ENCODE results near the gene CDC42EP4. TPM values are rescaled to one million over a fixed set of nuclear protein-coding genes. Genes with fewer than 3 reads are reported as not detected.

Gene CDC42EP4
- total and polyA plus RNA-seq, 4 donors: 15.7 to 31.0 (median 28.0) TPM

DNA sequence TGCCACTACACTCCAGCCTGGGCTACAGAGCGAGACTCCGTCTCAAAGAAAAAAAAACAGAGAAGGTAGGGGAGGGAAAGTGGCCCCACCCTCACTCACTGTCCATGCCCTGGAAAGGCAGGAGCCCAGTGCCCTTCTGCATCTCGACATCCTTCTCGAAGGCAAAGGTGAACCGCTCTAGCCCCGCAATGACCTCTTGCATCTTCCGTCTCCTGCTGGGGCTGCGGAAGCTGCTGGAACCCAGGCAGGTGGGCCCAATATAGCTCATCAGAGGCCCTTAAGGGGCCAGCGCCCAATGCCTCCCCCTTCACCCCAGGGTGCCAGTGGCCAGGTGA, 50.2 kb downstream of the CDC42EP4 start, which contains the start of gene CPSF4L:
Gene CPSF4L, minus strand, starts transcription at position 264 of the 335 bp plus-strand sequence. Its CDS starts 62 bp downstream, at position 202.
- WGBS: 92% methylated on average over 9 of the region's 9 CpGs
- H3K4me3 ChIP-seq (ENCODE audit: low read depth in 1 of 3, low read length in 3 of 3): peak within 1 kb of the TSS in 1 of 3 donors; percentile 34
- H3K4me1 ChIP-seq (ENCODE audit: control insufficient read depth in 4 of 4, insufficient read depth in 4 of 4, low read length in 3 of 4): peaks cover 2 to 11% (median 9%) of the 10 kb centered on the region in 4 donors
- H3K36me3 ChIP-seq (ENCODE audit: control insufficient read depth in 4 of 4, insufficient read depth in 3 of 4, low read depth in 1 of 4, low read length in 3 of 4): no peaks in the 10 kb centered on the region
- TF ChIP-seq GABPA (IDR thresholded peaks at IDR 0.05 in 1 of 2, conservative IDR thresholded peaks at IDR 0.05 in 1 of 2) (no peak), HNF4G (IDR thresholded peaks at IDR 0.05) (no peak), EGR1 (IDR thresholded peaks at IDR 0.05; ENCODE audit: low read depth in 2 of 2) (no peak), FOXA1 (IDR thresholded peaks at IDR 0.05) (no peak), FOXA2 (IDR thresholded peaks at IDR 0.05) (no peak), NR2F2 (IDR thresholded peaks at IDR 0.05) (no peak), HNF4A (conservative IDR thresholded peaks at IDR 0.05) (no peak), RXRA (IDR thresholded peaks at IDR 0.05) (no peak), SP1 (IDR thresholded peaks at IDR 0.05) (no peak), JUND (IDR thresholded peaks at IDR 0.05) (no peak)
- TF ChIP-seq, protein P1, sequence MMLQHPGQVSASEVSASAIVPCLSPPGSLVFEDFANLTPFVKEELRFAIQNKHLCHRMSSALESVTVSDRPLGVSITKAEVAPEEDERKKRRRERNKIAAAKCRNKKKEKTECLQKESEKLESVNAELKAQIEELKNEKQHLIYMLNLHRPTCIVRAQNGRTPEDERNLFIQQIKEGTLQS (IDR thresholded peaks at IDR 0.05): no peak
- TF ChIP-seq, protein P2, sequence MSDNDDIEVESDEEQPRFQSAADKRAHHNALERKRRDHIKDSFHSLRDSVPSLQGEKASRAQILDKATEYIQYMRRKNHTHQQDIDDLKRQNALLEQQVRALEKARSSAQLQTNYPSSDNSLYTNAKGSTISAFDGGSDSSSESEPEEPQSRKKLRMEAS (IDR thresholded peaks at IDR 0.05): no peak
- TF ChIP-seq, protein P3, sequence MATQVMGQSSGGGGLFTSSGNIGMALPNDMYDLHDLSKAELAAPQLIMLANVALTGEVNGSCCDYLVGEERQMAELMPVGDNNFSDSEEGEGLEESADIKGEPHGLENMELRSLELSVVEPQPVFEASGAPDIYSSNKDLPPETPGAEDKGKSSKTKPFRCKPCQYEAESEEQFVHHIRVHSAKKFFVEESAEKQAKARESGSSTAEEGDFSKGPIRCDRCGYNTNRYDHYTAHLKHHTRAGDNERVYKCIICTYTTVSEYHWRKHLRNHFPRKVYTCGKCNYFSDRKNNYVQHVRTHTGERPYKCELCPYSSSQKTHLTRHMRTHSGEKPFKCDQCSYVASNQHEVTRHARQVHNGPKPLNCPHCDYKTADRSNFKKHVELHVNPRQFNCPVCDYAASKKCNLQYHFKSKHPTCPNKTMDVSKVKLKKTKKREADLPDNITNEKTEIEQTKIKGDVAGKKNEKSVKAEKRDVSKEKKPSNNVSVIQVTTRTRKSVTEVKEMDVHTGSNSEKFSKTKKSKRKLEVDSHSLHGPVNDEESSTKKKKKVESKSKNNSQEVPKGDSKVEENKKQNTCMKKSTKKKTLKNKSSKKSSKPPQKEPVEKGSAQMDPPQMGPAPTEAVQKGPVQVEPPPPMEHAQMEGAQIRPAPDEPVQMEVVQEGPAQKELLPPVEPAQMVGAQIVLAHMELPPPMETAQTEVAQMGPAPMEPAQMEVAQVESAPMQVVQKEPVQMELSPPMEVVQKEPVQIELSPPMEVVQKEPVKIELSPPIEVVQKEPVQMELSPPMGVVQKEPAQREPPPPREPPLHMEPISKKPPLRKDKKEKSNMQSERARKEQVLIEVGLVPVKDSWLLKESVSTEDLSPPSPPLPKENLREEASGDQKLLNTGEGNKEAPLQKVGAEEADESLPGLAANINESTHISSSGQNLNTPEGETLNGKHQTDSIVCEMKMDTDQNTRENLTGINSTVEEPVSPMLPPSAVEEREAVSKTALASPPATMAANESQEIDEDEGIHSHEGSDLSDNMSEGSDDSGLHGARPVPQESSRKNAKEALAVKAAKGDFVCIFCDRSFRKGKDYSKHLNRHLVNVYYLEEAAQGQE (IDR thresholded peaks at IDR 0.05): no peak
- TF ChIP-seq, protein P4, sequence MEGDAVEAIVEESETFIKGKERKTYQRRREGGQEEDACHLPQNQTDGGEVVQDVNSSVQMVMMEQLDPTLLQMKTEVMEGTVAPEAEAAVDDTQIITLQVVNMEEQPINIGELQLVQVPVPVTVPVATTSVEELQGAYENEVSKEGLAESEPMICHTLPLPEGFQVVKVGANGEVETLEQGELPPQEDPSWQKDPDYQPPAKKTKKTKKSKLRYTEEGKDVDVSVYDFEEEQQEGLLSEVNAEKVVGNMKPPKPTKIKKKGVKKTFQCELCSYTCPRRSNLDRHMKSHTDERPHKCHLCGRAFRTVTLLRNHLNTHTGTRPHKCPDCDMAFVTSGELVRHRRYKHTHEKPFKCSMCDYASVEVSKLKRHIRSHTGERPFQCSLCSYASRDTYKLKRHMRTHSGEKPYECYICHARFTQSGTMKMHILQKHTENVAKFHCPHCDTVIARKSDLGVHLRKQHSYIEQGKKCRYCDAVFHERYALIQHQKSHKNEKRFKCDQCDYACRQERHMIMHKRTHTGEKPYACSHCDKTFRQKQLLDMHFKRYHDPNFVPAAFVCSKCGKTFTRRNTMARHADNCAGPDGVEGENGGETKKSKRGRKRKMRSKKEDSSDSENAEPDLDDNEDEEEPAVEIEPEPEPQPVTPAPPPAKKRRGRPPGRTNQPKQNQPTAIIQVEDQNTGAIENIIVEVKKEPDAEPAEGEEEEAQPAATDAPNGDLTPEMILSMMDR (IDR thresholded peaks at IDR 0.05; ENCODE audit: low read depth, low read length, missing input control): no peak
- H3K27me3 ChIP-seq (ENCODE audit: control insufficient read depth in 4 of 4, insufficient read depth in 4 of 4, low read length in 3 of 4): no peaks in the 10 kb centered on the region
- H3K9me3 ChIP-seq (ENCODE audit: control insufficient read depth in 4 of 4, low read length in 3 of 4): no peaks in the 10 kb centered on the region
- peak within 1 kb of the TSS; percentile 61 to 77 for H3K27ac ChIP-seq (ENCODE audit: low read depth in 1 of 2, low read length in 2 of 2)
- no peak for DNase-seq (ENCODE audit: low spot score)
- no peak within 1 kb of the TSS for H3K9ac ChIP-seq (ENCODE audit: low read depth in 1 of 2, low read length in 2 of 2)

DNA sequence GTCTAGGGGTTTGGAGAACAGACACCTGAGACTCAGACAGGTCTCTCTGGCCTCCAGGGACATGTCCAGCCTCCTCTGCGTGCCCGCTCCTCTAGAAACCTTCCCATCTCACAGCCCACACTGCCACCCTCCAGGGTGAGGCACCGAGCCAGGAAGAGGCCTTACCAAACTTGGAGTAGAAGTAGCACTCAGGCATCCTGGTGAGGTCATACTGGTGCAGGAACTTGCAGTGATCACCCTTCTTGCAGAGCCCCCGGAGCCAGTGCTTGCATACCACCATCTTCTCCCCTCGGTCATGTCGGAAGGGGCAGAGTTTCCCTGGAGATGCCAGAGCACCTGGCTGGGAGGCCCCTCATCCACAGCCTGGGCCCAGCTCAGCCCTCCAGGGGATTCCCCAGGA, 54.3 kb downstream of the CDC42EP4 start:
- Histone ChIP-seq H3K4me1 (ENCODE audit: control insufficient read depth in 4 of 4, insufficient read depth in 4 of 4, low read length in 3 of 4) (peaks cover under 1 to 9% (median 6%) of the 10 kb centered on the region in 4 donors), H3K9ac (ENCODE audit: low read depth in 1 of 2, low read length in 2 of 2) (no peak overlapping the region), H3K36me3 (ENCODE audit: control insufficient read depth in 4 of 4, insufficient read depth in 3 of 4, low read depth in 1 of 4, low read length in 3 of 4) (no peaks in the 10 kb centered on the region), H3K9me3 (ENCODE audit: control insufficient read depth in 4 of 4, low read length in 3 of 4) (no peaks in the 10 kb centered on the region), H3K4me3 (ENCODE audit: low read depth in 1 of 3, low read length in 3 of 3) (no peak overlapping the region), H3K27me3 (ENCODE audit: control insufficient read depth in 4 of 4, insufficient read depth in 4 of 4, low read length in 3 of 4) (no peaks in the 10 kb centered on the region), H3K27ac (ENCODE audit: low read depth in 1 of 2, low read length in 2 of 2) (no peak overlapping the region)
- WGBS: 94% methylated on average over 6 of the region's 6 CpGs
- no peak for DNase-seq (ENCODE audit: low spot score)
- TF ChIP-seq, protein P5, sequence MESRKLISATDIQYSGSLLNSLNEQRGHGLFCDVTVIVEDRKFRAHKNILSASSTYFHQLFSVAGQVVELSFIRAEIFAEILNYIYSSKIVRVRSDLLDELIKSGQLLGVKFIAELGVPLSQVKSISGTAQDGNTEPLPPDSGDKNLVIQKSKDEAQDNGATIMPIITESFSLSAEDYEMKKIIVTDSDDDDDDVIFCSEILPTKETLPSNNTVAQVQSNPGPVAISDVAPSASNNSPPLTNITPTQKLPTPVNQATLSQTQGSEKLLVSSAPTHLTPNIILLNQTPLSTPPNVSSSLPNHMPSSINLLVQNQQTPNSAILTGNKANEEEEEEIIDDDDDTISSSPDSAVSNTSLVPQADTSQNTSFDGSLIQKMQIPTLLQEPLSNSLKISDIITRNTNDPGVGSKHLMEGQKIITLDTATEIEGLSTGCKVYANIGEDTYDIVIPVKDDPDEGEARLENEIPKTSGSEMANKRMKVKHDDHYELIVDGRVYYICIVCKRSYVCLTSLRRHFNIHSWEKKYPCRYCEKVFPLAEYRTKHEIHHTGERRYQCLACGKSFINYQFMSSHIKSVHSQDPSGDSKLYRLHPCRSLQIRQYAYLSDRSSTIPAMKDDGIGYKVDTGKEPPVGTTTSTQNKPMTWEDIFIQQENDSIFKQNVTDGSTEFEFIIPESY (IDR thresholded peaks at IDR 0.05): no peak
- TF ChIP-seq FOXA2 (IDR thresholded peaks at IDR 0.05): no peak
- no peak for TF ChIP-seq NR2F2 (IDR thresholded peaks at IDR 0.05)
- TF ChIP-seq, protein P2 (IDR thresholded peaks at IDR 0.05): no peak
- TF ChIP-seq GABPA (IDR thresholded peaks at IDR 0.05 in 1 of 2, conservative IDR thresholded peaks at IDR 0.05 in 1 of 2): no peak
- TF ChIP-seq TAF1 (conservative IDR thresholded peaks at IDR 0.05): no peak
- no peak for TF ChIP-seq EGR1 (IDR thresholded peaks at IDR 0.05; ENCODE audit: low read depth in 2 of 2)
- TF ChIP-seq SP1 (IDR thresholded peaks at IDR 0.05): no peak
- TF ChIP-seq, protein P3 (IDR thresholded peaks at IDR 0.05): no peak
- TF ChIP-seq RAD21 (IDR thresholded peaks at IDR 0.05): no peak
- no peak for TF ChIP-seq YY1 (IDR thresholded peaks at IDR 0.05)
- TF ChIP-seq HNF4G (IDR thresholded peaks at IDR 0.05): no peak
- no peak for TF ChIP-seq FOXA1 (IDR thresholded peaks at IDR 0.05)
- TF ChIP-seq HNF4A (conservative IDR thresholded peaks at IDR 0.05): no peak
- no peak for TF ChIP-seq JUND (IDR thresholded peaks at IDR 0.05)
- TF ChIP-seq, protein P1 (IDR thresholded peaks at IDR 0.05): no peak
